ENCODE results near the gene NUP214. TPM values are rescaled to one million over a fixed set of nuclear protein-coding genes. Genes with fewer than 3 reads are reported as not detected.

The NUP214 gene
- total RNA-seq, 1 experiment from 2014 or later, result 34.9 TPM

GRCh38 chr9:131101207-131101964 lies 24.0 kb upstream of the NUP214 start:
- intact Hi-C loops (cut with micrococcal nuclease; ENCODE audit: unreplicated experiment), result no loop called here
- BruUV-seq (replicated peaks), result no TSS peak
- no peak overlapping the region for H3K27ac ChIP-seq (ENCODE audit: low read length)
- H3K9me3 ChIP-seq (ENCODE audit: control insufficient read depth, insufficient read depth, low read depth, low read length), result no peaks in the 10 kb centered on the region
- TF ChIP-seq CTCF (IDR thresholded peaks at IDR 0.05) (no peak), POLR2AphosphoS5 (IDR thresholded peaks at IDR 0.05; ENCODE audit: low read depth, low read length) (no peak), SIN3A (IDR thresholded peaks at IDR 0.05; ENCODE audit: borderline replicate concordance, insufficient read depth, low read depth, low read length) (no peak), TCF7L2 (IDR thresholded peaks at IDR 0.05; ENCODE audit: low read depth, low read length) (no peak)
- TF ChIP-seq, protein P1, sequence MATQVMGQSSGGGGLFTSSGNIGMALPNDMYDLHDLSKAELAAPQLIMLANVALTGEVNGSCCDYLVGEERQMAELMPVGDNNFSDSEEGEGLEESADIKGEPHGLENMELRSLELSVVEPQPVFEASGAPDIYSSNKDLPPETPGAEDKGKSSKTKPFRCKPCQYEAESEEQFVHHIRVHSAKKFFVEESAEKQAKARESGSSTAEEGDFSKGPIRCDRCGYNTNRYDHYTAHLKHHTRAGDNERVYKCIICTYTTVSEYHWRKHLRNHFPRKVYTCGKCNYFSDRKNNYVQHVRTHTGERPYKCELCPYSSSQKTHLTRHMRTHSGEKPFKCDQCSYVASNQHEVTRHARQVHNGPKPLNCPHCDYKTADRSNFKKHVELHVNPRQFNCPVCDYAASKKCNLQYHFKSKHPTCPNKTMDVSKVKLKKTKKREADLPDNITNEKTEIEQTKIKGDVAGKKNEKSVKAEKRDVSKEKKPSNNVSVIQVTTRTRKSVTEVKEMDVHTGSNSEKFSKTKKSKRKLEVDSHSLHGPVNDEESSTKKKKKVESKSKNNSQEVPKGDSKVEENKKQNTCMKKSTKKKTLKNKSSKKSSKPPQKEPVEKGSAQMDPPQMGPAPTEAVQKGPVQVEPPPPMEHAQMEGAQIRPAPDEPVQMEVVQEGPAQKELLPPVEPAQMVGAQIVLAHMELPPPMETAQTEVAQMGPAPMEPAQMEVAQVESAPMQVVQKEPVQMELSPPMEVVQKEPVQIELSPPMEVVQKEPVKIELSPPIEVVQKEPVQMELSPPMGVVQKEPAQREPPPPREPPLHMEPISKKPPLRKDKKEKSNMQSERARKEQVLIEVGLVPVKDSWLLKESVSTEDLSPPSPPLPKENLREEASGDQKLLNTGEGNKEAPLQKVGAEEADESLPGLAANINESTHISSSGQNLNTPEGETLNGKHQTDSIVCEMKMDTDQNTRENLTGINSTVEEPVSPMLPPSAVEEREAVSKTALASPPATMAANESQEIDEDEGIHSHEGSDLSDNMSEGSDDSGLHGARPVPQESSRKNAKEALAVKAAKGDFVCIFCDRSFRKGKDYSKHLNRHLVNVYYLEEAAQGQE (IDR thresholded peaks at IDR 0.05; ENCODE audit: insufficient read depth in 1 of 2, low read depth in 2 of 2, low read length in 1 of 2), result no peak
- no peaks in the 10 kb centered on the region for H3K4me1 ChIP-seq (ENCODE audit: control insufficient read depth, insufficient read depth, low read length)
- DNase-seq (ENCODE audit: low read depth, low spot score), result no peak
- ATAC-seq, result no peak
- H3K4me3 ChIP-seq (ENCODE audit: low read depth in 2 of 2, low read length in 2 of 2), result no peak overlapping the region
- H3K27me3 ChIP-seq (ENCODE audit: control insufficient read depth, insufficient read depth, low read length), result no peaks in the 10 kb centered on the region
- CTCF ChIA-PET, result no interaction called here
- POLR2A ChIA-PET, result no interaction called here
- in situ Hi-C loops (cut with HindIII; ENCODE audit: low pct_unique_long_range_greater_than_20kb, low sequenced_read_pairs), result no loop called here
- no peaks in the 10 kb centered on the region; the same call in 1 of the 2 replicates for H3K36me3 ChIP-seq (ENCODE audit: control insufficient read depth, insufficient read depth, low read length)

DNA sequence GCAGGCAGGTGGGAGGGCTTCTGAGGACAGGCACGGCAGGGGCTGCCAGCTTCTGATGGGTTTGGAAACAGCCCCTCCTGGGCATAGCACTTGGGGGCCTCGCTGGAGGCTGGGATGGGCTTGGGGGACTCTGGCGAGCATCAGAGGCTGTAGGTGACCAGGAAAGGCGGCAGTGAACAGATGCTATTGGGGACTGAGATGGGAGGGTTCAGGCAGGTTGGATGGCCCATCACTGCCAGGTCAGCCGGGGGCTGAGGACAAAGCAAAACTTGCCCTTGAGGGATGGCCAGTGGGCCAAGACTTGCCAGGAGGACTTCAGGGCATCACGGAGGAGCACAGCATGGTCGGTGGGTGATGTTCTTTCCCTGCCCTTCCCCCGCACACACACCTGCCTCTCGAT lies 22.4 kb upstream of the NUP214 start:
- in situ Hi-C loops (cut with HindIII; ENCODE audit: low pct_unique_long_range_greater_than_20kb, low sequenced_read_pairs) (no loop called here), intact Hi-C loops (cut with micrococcal nuclease; ENCODE audit: unreplicated experiment) (no loop called here)
- Histone ChIP-seq H3K9me3 (ENCODE audit: control insufficient read depth, insufficient read depth, low read depth, low read length) (no peaks in the 10 kb centered on the region), H3K27me3 (ENCODE audit: control insufficient read depth, insufficient read depth, low read length) (no peaks in the 10 kb centered on the region), H3K36me3 (ENCODE audit: control insufficient read depth, insufficient read depth, low read length) (no peaks in the 10 kb centered on the region), H3K27ac (ENCODE audit: low read length) (no peak overlapping the region), H3K4me3 (ENCODE audit: low read depth in 2 of 2, low read length in 2 of 2) (no peak overlapping the region), H3K4me1 (ENCODE audit: control insufficient read depth, insufficient read depth, low read length) (no peaks in the 10 kb centered on the region)
- no TSS peak for BruUV-seq (replicated peaks)
- CTCF ChIA-PET, result interaction anchor here (0.6 kb wide), 1 partner anchor 27 kb away, joined by 5 read pairs; no protein-coding TSS in a partner anchor
- ATAC-seq, result no peak
- POLR2A ChIA-PET, result no interaction called here
- TF ChIP-seq POLR2AphosphoS5 (IDR thresholded peaks at IDR 0.05; ENCODE audit: low read depth, low read length) (no peak), TCF7L2 (IDR thresholded peaks at IDR 0.05; ENCODE audit: low read depth, low read length) (no peak), SIN3A (IDR thresholded peaks at IDR 0.05; ENCODE audit: borderline replicate concordance, insufficient read depth, low read depth, low read length) (no peak)
- TF ChIP-seq, protein P1 (IDR thresholded peaks at IDR 0.05; ENCODE audit: insufficient read depth in 1 of 2, low read depth in 2 of 2, low read length in 1 of 2), result no peak
- DNase-seq (ENCODE audit: low read depth, low spot score), result no peak

All from Panc1 (cell line).